K562 (cell line): ENCODE data around the gene MVD. TPM values are rescaled to one million over a fixed set of nuclear protein-coding genes. Genes with fewer than 3 reads are reported as not detected.

Experiments
- CBFA2T3 ChIP-seq: fragments of 450-650 bp; IDR thresholded peaks from 2 replicates; pipeline ENCODE4 v1.6.1; 2017
- CBX1 ChIP-seq: sonication (generic); IDR thresholded peaks from 2 replicates; pipeline ENCODE4 v1.6.1; 2016; ENCODE audit warnings: antibody characterized with exemption, low read depth, mild to moderate bottlenecking
- CCAR2 ChIP-seq: fragments of 200-400 bp; formaldehyde crosslinking; IDR thresholded peaks from 2 replicates; pipeline ENCODE4 v1.6.1; 2017; ENCODE audit warnings: mild to moderate bottlenecking, low read depth, low read length
- EHMT2 ChIP-seq: fragments of 450-650 bp; IDR thresholded peaks from 2 replicates; pipeline ENCODE4 v1.6.1; 2018; ENCODE audit warnings: antibody characterized with exemption
- FOXP1 ChIP-seq: sonication (generic); formaldehyde crosslinking; IDR thresholded peaks from 2 replicates; pipeline ENCODE4 v1.8.0; 2022; ENCODE audit warnings: mild to moderate bottlenecking, missing genetic modification reagents
- KLF6 ChIP-seq: fragments of 250-450 bp; sonication (Bioruptor Pico); IDR thresholded peaks from 2 replicates; pipeline ENCODE4 v1.4.0; 2020; ENCODE audit warnings: mild to moderate bottlenecking, moderate library complexity, borderline replicate concordance
- MTA3 ChIP-seq: fragments of 450-650 bp; formaldehyde crosslinking; IDR thresholded peaks from 2 replicates; pipeline ENCODE4 v1.6.1; 2017; ENCODE audit warnings: mild to moderate bottlenecking, borderline replicate concordance
- POLR2G ChIP-seq: fragments of 200-400 bp; formaldehyde crosslinking; IDR thresholded peaks from 2 replicates; pipeline ENCODE4 v1.6.1; 2017; ENCODE audit warnings: low read depth, mild to moderate bottlenecking, antibody characterized with exemption, low read length, moderate library complexity
- POLR2H ChIP-seq: IDR thresholded peaks from 2 replicates; pipeline ENCODE4 v1.6.1; 2016; ENCODE audit warnings: missing genetic modification characterization, low read depth, mild to moderate bottlenecking, control low read depth, missing compliant biosample characterization, moderate library complexity
- PTBP1 ChIP-seq: fragments of 200-400 bp; formaldehyde crosslinking; IDR thresholded peaks from 2 replicates; pipeline ENCODE4 v1.6.1; 2017; ENCODE audit warnings: low read depth, low read length
- SOX6 ChIP-seq: fragments of 450-650 bp; IDR thresholded peaks from 2 replicates; pipeline ENCODE4 v1.6.1; 2014; ENCODE audit warnings: mild to moderate bottlenecking
- SRSF3 ChIP-seq: fragments of 200-400 bp; formaldehyde crosslinking; IDR thresholded peaks from 2 replicates; pipeline ENCODE4 v1.6.1; 2016; ENCODE audit warnings: mild to moderate bottlenecking, low read length, moderate library complexity; ENCODE audit not compliant: insufficient read depth
- ZNF57 ChIP-seq: fragments of 450-650 bp; formaldehyde crosslinking; IDR thresholded peaks from 2 replicates; pipeline ENCODE4 v1.4.0; 2020; ENCODE audit warnings: mild to moderate bottlenecking, moderate library complexity
- ZNF644 ChIP-seq: fragments of 200-800 bp; sonication (Bioruptor generic); IDR thresholded peaks from 2 replicates; pipeline ENCODE4 v1.6.1; 2016; ENCODE audit warnings: low read depth, missing genetic modification characterization, missing compliant biosample characterization
- polyA plus RNA-seq, 8 experiments: library from polyadenylated mRNA; depleted of rRNA in 4 of 8; stranded (reverse) in 5 of 8; unstranded in 3 of 8; fragments of >200 nt; fragmentation: Nextera tagmentation in 2 of 8; fragmentation: Illumina TruSeq in 1 of 8; extraction: Ambion mirVana in 2 of 8; extraction: Trizol in 1 of 8; gene quantifications; 2 replicates each; pipeline versions ENCODE4 v1.2.1 to v1.2.3, GENCODE V29; 2011 to 2014; ENCODE audit warnings: inconsistent platforms in 1 of 8, missing spikeins in 1 of 8
- total RNA-seq, 7 experiments: library from RNA; depleted of rRNA in 6 of 7; stranded (reverse); fragments of >200 nt in 6 of 7; fragmentation: Illumina TruSeq in 2 of 7; extraction: Trizol in 2 of 7; gene quantifications; 2 replicates each; pipeline versions ENCODE4 v1.2.1 to v1.2.3, GENCODE V29; 2011 to 2021; ENCODE audit warnings: low replicate concordance in 1 of 7
- TF ChIP-seq, protein P1 (sequence below), 2 experiments: fragments of 450-650 bp; formaldehyde crosslinking in 1 of 2; IDR thresholded peaks; 2 replicates each; pipeline versions ENCODE4 v1.4.0 to v1.6.1; 2014 to 2020; ENCODE audit warnings: mild to moderate bottlenecking in 2 of 2, borderline replicate concordance in 1 of 2, low read depth in 1 of 2
- TF ChIP-seq, protein P2 (sequence below): IDR thresholded peaks from 2 replicates; pipeline ENCODE4 v1.6.1; 2012; ENCODE audit warnings: low read depth, low read length, improper control_type of control experiment, borderline replicate concordance
- TF ChIP-seq, protein P3 (sequence below), 3 experiments: fragments of 200-800 bp in 1 of 3; sonication (Bioruptor generic) in 1 of 3; sonication (generic) in 1 of 3; formaldehyde crosslinking in 1 of 3; IDR thresholded peaks; 2 replicates each; pipeline versions ENCODE4 v1.6.1 to v1.8.0; 2016 to 2022; ENCODE audit warnings: mild to moderate bottlenecking in 2 of 3, missing compliant biosample characterization in 2 of 3, missing genetic modification characterization in 2 of 3, missing genetic modification reagents in 1 of 3

Gene MVD
- total and polyA plus RNA-seq, 9 of the 15 experiments (the other 6 are each of a cell fraction or from before 2014, with no cell fraction given), result 12.2 to 141 (median 45.3) TPM

DNA sequence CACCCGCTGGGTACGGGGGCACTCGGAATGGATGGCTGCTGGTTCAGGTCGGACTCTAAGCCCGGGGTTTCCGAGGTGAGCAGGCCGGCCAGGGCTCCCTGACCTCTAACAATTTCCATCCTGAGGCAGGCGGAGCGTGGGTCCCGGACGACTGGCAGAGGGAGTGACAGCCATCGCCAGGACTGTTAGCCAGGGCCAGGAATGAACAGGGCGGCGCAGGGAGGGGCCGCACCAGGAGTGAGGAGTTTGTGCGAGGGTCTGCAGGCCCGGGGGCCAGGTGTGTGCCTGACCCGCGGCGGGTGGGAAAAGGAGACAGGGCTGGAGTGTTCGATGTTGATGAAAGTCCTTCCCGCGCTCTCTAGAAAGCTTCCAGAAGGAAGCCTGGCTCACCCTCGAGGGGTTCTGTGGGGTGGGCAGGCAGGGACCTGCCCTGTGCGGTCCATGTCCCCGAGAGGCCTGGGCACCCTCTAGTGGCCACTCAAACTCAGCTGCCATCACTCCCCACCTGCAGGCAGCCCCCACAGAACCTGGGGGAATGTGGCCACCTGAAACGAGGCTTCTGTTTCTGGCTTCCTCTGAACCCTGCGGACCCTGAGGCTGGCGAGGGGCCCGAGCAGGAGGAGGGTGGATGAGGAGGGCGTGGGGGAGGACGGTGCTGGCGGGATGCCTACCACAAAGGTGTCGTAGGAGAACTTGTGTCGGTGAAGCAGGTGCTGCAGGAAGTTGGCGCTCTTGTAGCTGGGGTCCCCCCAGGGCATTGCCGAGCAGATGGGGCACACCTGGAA is 35.1 kb upstream of the MVD start (continued):
- TF ChIP-seq, protein P1, sequence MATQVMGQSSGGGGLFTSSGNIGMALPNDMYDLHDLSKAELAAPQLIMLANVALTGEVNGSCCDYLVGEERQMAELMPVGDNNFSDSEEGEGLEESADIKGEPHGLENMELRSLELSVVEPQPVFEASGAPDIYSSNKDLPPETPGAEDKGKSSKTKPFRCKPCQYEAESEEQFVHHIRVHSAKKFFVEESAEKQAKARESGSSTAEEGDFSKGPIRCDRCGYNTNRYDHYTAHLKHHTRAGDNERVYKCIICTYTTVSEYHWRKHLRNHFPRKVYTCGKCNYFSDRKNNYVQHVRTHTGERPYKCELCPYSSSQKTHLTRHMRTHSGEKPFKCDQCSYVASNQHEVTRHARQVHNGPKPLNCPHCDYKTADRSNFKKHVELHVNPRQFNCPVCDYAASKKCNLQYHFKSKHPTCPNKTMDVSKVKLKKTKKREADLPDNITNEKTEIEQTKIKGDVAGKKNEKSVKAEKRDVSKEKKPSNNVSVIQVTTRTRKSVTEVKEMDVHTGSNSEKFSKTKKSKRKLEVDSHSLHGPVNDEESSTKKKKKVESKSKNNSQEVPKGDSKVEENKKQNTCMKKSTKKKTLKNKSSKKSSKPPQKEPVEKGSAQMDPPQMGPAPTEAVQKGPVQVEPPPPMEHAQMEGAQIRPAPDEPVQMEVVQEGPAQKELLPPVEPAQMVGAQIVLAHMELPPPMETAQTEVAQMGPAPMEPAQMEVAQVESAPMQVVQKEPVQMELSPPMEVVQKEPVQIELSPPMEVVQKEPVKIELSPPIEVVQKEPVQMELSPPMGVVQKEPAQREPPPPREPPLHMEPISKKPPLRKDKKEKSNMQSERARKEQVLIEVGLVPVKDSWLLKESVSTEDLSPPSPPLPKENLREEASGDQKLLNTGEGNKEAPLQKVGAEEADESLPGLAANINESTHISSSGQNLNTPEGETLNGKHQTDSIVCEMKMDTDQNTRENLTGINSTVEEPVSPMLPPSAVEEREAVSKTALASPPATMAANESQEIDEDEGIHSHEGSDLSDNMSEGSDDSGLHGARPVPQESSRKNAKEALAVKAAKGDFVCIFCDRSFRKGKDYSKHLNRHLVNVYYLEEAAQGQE (IDR thresholded peaks at IDR 0.05; ENCODE audit: borderline replicate concordance), result peak; percentile 24; the same call in 1 of the 2 replicates
- TF ChIP-seq, protein P1 (CRISPR knock-in tag; IDR thresholded peaks at IDR 0.05; ENCODE audit: low read depth), result no peak
- TF ChIP-seq MTA3, result no peak
- TF ChIP-seq EHMT2, result no peak
- no peak for TF ChIP-seq ZNF644 (tag)
- no peak for TF ChIP-seq POLR2H (tag)
- TF ChIP-seq FOXP1, result no peak
- no peak for TF ChIP-seq CBX1
- no peak for TF ChIP-seq ZNF57 (CRISPR knock-in tag)
- TF ChIP-seq KLF6 (CRISPR knock-in tag), result no peak
- TF ChIP-seq CCAR2, result no peak
- TF ChIP-seq PTBP1, result no peak
- TF ChIP-seq POLR2G, result no peak
- TF ChIP-seq, protein P2, sequence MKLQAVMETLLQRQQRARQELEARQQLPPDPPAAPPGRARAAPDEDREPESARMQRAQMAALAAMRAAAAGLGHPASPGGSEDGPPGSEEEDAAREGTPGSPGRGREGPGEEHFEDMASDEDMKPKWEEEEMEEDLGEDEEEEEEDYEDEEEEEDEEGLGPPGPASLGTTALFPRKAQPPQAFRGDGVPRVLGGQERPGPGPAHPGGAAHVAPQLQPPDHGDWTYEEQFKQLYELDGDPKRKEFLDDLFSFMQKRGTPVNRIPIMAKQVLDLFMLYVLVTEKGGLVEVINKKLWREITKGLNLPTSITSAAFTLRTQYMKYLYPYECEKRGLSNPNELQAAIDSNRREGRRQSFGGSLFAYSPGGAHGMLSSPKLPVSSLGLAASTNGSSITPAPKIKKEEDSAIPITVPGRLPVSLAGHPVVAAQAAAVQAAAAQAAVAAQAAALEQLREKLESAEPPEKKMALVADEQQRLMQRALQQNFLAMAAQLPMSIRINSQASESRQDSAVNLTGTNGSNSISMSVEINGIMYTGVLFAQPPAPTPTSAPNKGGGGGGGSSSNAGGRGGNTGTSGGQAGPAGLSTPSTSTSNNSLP, result no peak
- no peak for TF ChIP-seq CBFA2T3
- TF ChIP-seq SRSF3, result no peak
- TF ChIP-seq SOX6, result no peak
- TF ChIP-seq, protein P3, sequence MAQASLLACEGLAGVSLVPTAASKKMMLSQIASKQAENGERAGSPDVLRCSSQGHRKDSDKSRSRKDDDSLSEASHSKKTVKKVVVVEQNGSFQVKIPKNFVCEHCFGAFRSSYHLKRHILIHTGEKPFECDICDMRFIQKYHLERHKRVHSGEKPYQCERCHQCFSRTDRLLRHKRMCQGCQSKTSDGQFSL (CRISPR knock-in tag; IDR thresholded peaks at IDR 0.05), result 0 out of 2 replicates have a peak, but pooled peaks have one; percentile 17
- TF ChIP-seq, protein P3 (tag; IDR thresholded peaks at IDR 0.05), result no peak
